H9 (cell line): ENCODE measurements around the gene ITCH. TPM values are rescaled to one million over a fixed set of nuclear protein-coding genes. Genes with fewer than 3 reads are reported as not detected.
"Not testable (repeated sequence)": the region's sequence is repeated elsewhere in the genome, so short reads cannot be mapped to it uniquely, and the experiment has no call there.

Experiments
- DNase-seq: peaks from one replicate; pipeline ENCODE4 v3.0.0-alpha.2; 2017
- H2AFZ ChIP-seq: one replicate; pipeline ENCODE4 v1.6.1; 2013; ENCODE audit warnings: mild to moderate bottlenecking, low read length, control low read depth, moderate library complexity
- H2AK5ac ChIP-seq: 2 replicates; pipeline ENCODE4 v1.6.1; 2013; ENCODE audit warnings: low read length, control low read depth, mixed read lengths; ENCODE audit not compliant: insufficient read length
- H2BK120ac ChIP-seq: one replicate; pipeline ENCODE4 v1.6.1; 2013; ENCODE audit warnings: low read depth, mild to moderate bottlenecking, low read length, control low read depth, inconsistent platforms; ENCODE audit not compliant: poor library complexity, severe bottlenecking
- H2BK12ac ChIP-seq: 2 replicates; pipeline ENCODE4 v1.6.1; 2013; ENCODE audit warnings: low read length, control low read depth, mixed read lengths, low read depth; ENCODE audit not compliant: insufficient read length
- H2BK15ac ChIP-seq: 2 replicates; pipeline ENCODE4 v1.6.1; 2013; ENCODE audit warnings: low read depth, low read length, control low read depth
- H2BK20ac ChIP-seq: one replicate; pipeline ENCODE4 v1.6.1; 2013; ENCODE audit warnings: low read depth, mild to moderate bottlenecking, low read length, control low read depth, inconsistent platforms; ENCODE audit not compliant: poor library complexity, severe bottlenecking
- H2BK5ac ChIP-seq: 2 replicates; pipeline ENCODE4 v1.6.1; 2013; ENCODE audit warnings: low read length, control low read depth, mixed read lengths; ENCODE audit not compliant: insufficient read length
- H3K14ac ChIP-seq: 2 replicates; pipeline ENCODE4 v1.6.1; 2013; ENCODE audit warnings: low read length, control low read depth; ENCODE audit not compliant: insufficient read depth
- H3K18ac ChIP-seq: 2 replicates; pipeline ENCODE4 v1.6.1; 2013; ENCODE audit warnings: low read depth, mild to moderate bottlenecking, mixed read lengths, low read length, control low read depth; ENCODE audit not compliant: insufficient read length
- H3K23ac ChIP-seq: 2 replicates; pipeline ENCODE4 v1.6.1; 2013; ENCODE audit warnings: low read length, control low read depth, mixed read lengths, low read depth; ENCODE audit not compliant: insufficient read length
- H3K23me2 ChIP-seq: 2 replicates; pipeline ENCODE4 v1.6.1; 2013; ENCODE audit warnings: low read depth, mild to moderate bottlenecking, mixed read lengths, low read length, control low read depth; ENCODE audit not compliant: insufficient read length, poor library complexity, severe bottlenecking
- H3K27ac ChIP-seq: 2 replicates; pipeline ENCODE4 v1.5.1; 2013; ENCODE audit warnings: low read length, control low read depth, mixed read lengths, low read depth; ENCODE audit not compliant: insufficient read length
- H3K27me3 ChIP-seq: 2 replicates; pipeline ENCODE4 v1.6.1; 2013; ENCODE audit warnings: low read length, control low read depth, inconsistent platforms; ENCODE audit not compliant: insufficient read depth
- H3K4ac ChIP-seq: 2 replicates; pipeline ENCODE4 v1.6.1; 2013; ENCODE audit warnings: low read depth, mild to moderate bottlenecking, control low read depth, inconsistent platforms, low read length, moderate library complexity
- H3K4me1 ChIP-seq: 2 replicates; pipeline ENCODE4 v1.6.1; 2013; ENCODE audit warnings: low read length, control low read depth, inconsistent platforms; ENCODE audit not compliant: insufficient read depth
- H3K4me2 ChIP-seq: 2 replicates; pipeline ENCODE4 v1.6.1; 2013; ENCODE audit warnings: low read length, control low read depth, mixed read lengths; ENCODE audit not compliant: insufficient read length, insufficient read depth
- H3K56ac ChIP-seq: 2 replicates; pipeline ENCODE4 v1.6.1; 2013; ENCODE audit warnings: low read depth, mild to moderate bottlenecking, mixed read lengths, low read length, control low read depth; ENCODE audit not compliant: insufficient read length
- H3K79me1 ChIP-seq: 2 replicates; pipeline ENCODE4 v1.6.1; 2013; ENCODE audit warnings: low read depth, mild to moderate bottlenecking, moderate library complexity, low read length, control low read depth, inconsistent platforms; ENCODE audit not compliant: insufficient read depth, poor library complexity, severe bottlenecking
- H3K79me2 ChIP-seq: 2 replicates; pipeline ENCODE4 v1.6.1; 2013; ENCODE audit warnings: low read length, control low read depth, inconsistent platforms; ENCODE audit not compliant: insufficient read depth
- H3K9ac ChIP-seq: 2 replicates; pipeline ENCODE4 v1.6.1; 2013; ENCODE audit warnings: low read length, control low read depth, mixed read lengths; ENCODE audit not compliant: insufficient read length; ENCODE audit errors: extremely low read depth
- H3K9me3 ChIP-seq: one replicate; pipeline ENCODE4 v1.6.1; 2013; ENCODE audit warnings: low read depth, low read length, inconsistent platforms; ENCODE audit not compliant: control insufficient read depth
- H3T11ph ChIP-seq: one replicate; pipeline ENCODE4 v1.6.1; 2013; ENCODE audit warnings: mild to moderate bottlenecking, low read length, control low read depth, inconsistent platforms
- H4K20me1 ChIP-seq: one replicate; pipeline ENCODE4 v1.6.1; 2013; ENCODE audit not compliant: control insufficient read depth, insufficient read length, insufficient read depth
- H4K5ac ChIP-seq: 2 replicates; pipeline ENCODE4 v1.6.1; 2013; ENCODE audit warnings: low read depth, mild to moderate bottlenecking, mixed read lengths, low read length, control low read depth; ENCODE audit not compliant: insufficient read length
- H4K8ac ChIP-seq: replicated peaks from 2 replicates; pipeline ENCODE4 v1.6.1; 2013; ENCODE audit warnings: low read length, control low read depth, mixed read lengths, low read depth; ENCODE audit not compliant: insufficient read length
- H4K91ac ChIP-seq: 2 replicates; pipeline ENCODE4 v1.6.1; 2013; ENCODE audit warnings: low read depth, mild to moderate bottlenecking, moderate library complexity, mixed read lengths, low read length, control low read depth; ENCODE audit not compliant: insufficient read length
- H3K27ac Mint-ChIP-seq, 3 experiments: 2 replicates in 2 of 3; 3 replicates in 1 of 3; pipeline ENCODE4 v1.8.0; 2020 to 2021; ENCODE audit warnings: mixed read lengths in 3 of 3, mild to moderate bottlenecking in 1 of 3, moderate library complexity in 1 of 3
- H3K27me3 Mint-ChIP-seq: 2 replicates; pipeline ENCODE4 v1.8.0; 2021; ENCODE audit warnings: low read depth, mild to moderate bottlenecking, moderate library complexity, mixed read lengths
- H3K36me3 Mint-ChIP-seq, 3 experiments: 2 replicates in 2 of 3; 3 replicates in 1 of 3; pipeline ENCODE4 v1.8.0; 2020 to 2021; ENCODE audit warnings: low read depth in 3 of 3, mixed read lengths in 3 of 3; ENCODE audit not compliant: insufficient read depth in 1 of 3
- H3K4me1 Mint-ChIP-seq, 2 experiments: 2 replicates each; pipeline ENCODE4 v1.8.0; 2020; ENCODE audit warnings: mixed read lengths in 2 of 2
- H3K4me3 Mint-ChIP-seq, 2 experiments: 2 replicates in 1 of 2; 3 replicates in 1 of 2; pipeline ENCODE4 v1.8.0; 2020 to 2021; ENCODE audit warnings: mild to moderate bottlenecking in 2 of 2, mixed read lengths in 2 of 2, moderate library complexity in 1 of 2
- H3K9me3 Mint-ChIP-seq, 2 experiments: 2 replicates in 1 of 2; 3 replicates in 1 of 2; pipeline ENCODE4 v1.8.0; 2020; ENCODE audit warnings: mild to moderate bottlenecking in 2 of 2, mixed read lengths in 2 of 2, moderate library complexity in 1 of 2
- WGBS: extraction: QIAGEN DNeasy Blood & Tissue Kit; methylation state at CpG from one replicate; pipeline ENCODE4 v1.1.7; 2013; ENCODE audit warnings: missing lambda C conversion rate, low lambda C conversion rate, mixed read lengths; ENCODE audit not compliant: insufficient read length; ENCODE audit errors: extremely low coverage; 5-methylcytosine and 5-hydroxymethylcytosine counted together
- total RNA-seq: library from RNA; stranded (reverse); gene quantifications from 2 replicates; pipeline ENCODE4 v1.2.1, GENCODE V29; 2021
- TF ChIP-seq, protein P1 (sequence below): fragments of 200-600 bp; sonication (generic); conservative IDR thresholded peaks from 3 replicates; pipeline ENCODE4 v1.8.0; 2021; ENCODE audit warnings: antibody characterized with exemption, mild to moderate bottlenecking

Gene ITCH
- total RNA-seq, 1 experiment from 2014 or later, result 55.9 TPM

GRCh38 chr20:34367155-34367554, 4.1 kb downstream of the ITCH start:
- no peaks in the 10 kb centered on the region for H4K20me1 ChIP-seq
- Mint-ChIP-seq H3K27me3 (peaks cover 1% of the 10 kb centered on the region; the same call in 1 of the 2 replicates), H3K4me1 (peaks cover 22 to 23% of the 10 kb centered on the region in 2 experiments)

GRCh38 chr20:34367911-34368310, 4.8 kb downstream of the ITCH start:
- H3K23me2 ChIP-seq, H3K23ac ChIP-seq, H3K27me3 Mint-ChIP-seq, H3K9ac ChIP-seq, H3K27ac ChIP-seq, H3K79me1 ChIP-seq, H2BK5ac ChIP-seq, H4K8ac ChIP-seq, H3K18ac ChIP-seq, H4K91ac ChIP-seq, H3K4me2 ChIP-seq, H3K4me1 ChIP-seq, H3K4ac ChIP-seq, H3T11ph ChIP-seq, H2AK5ac ChIP-seq, H3K4me3 Mint-ChIP-seq, H3K14ac ChIP-seq, H2AFZ ChIP-seq, H3K9me3 Mint-ChIP-seq, H4K5ac ChIP-seq, H2BK12ac ChIP-seq, H2BK15ac ChIP-seq, H2BK120ac ChIP-seq, DNase-seq, H3K56ac ChIP-seq, H2BK20ac ChIP-seq, H4K20me1 ChIP-seq, H3K9me3 ChIP-seq, H3K27me3 ChIP-seq: not testable (repeated sequence)
- peak overlapping the region in 2 of 3 experiments; percentile 18 to 30; a peak in 4 of 7 replicates for H3K27ac Mint-ChIP-seq
- no CpG with 5 or more reads among the region's 9 CpGs for WGBS
- peaks cover 15 to 16% of the 10 kb centered on the region in 2 experiments for H3K4me1 Mint-ChIP-seq
- H3K79me2 ChIP-seq, result peaks cover 19% of the 10 kb centered on the region; the same call in 1 of the 2 replicates
- H3K36me3 Mint-ChIP-seq, result peaks cover 33 to 50% (median 38%) of the 10 kb centered on the region in 3 experiments

More at GRCh38 chr20:34367155-34367554, 4.1 kb downstream of the ITCH start:
- Histone ChIP-seq H3K56ac (no peak overlapping the region), H3K23ac (no peak overlapping the region), H3K79me1 (peaks cover 8% of the 10 kb centered on the region), H3K4me2 (no peak overlapping the region), H2BK15ac (no peak overlapping the region), H2AK5ac (no peak overlapping the region), H3K9ac (no peak overlapping the region), H3K14ac (no peak overlapping the region), H2BK12ac (no peak overlapping the region), H3K4me1 (peaks cover 3% of the 10 kb centered on the region; the same call in 1 of the 2 replicates), H3K27me3 (no peaks in the 10 kb centered on the region), H2BK20ac (no peak overlapping the region), H3K9me3 (no peaks in the 10 kb centered on the region), H3K18ac (no peak overlapping the region), H3K4ac (no peak overlapping the region), H2BK120ac (no peak overlapping the region), H4K8ac (no peak overlapping the region), H3K27ac (no peak overlapping the region), H4K5ac (no peak overlapping the region), H4K91ac (no peak overlapping the region), H3K79me2 (peaks cover 19% of the 10 kb centered on the region; the same call in 1 of the 2 replicates), H2BK5ac (no peak overlapping the region), H2AFZ (no peak overlapping the region), H3K23me2 (peaks cover 6% of the 10 kb centered on the region), H3T11ph (no peak overlapping the region)
- no CpG with 5 or more reads among the region's 5 CpGs for WGBS
- H3K4me3 Mint-ChIP-seq, result no peak overlapping the region
- peak overlapping the region; percentile 17 to 31 (median 18); a peak in 2 of 7 replicates for H3K27ac Mint-ChIP-seq
- TF ChIP-seq, protein P1, sequence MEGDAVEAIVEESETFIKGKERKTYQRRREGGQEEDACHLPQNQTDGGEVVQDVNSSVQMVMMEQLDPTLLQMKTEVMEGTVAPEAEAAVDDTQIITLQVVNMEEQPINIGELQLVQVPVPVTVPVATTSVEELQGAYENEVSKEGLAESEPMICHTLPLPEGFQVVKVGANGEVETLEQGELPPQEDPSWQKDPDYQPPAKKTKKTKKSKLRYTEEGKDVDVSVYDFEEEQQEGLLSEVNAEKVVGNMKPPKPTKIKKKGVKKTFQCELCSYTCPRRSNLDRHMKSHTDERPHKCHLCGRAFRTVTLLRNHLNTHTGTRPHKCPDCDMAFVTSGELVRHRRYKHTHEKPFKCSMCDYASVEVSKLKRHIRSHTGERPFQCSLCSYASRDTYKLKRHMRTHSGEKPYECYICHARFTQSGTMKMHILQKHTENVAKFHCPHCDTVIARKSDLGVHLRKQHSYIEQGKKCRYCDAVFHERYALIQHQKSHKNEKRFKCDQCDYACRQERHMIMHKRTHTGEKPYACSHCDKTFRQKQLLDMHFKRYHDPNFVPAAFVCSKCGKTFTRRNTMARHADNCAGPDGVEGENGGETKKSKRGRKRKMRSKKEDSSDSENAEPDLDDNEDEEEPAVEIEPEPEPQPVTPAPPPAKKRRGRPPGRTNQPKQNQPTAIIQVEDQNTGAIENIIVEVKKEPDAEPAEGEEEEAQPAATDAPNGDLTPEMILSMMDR, result no peak
- H3K9me3 Mint-ChIP-seq, result no peaks in the 10 kb centered on the region; a peak in 2 of 5 replicates
- no peak for DNase-seq
- H3K36me3 Mint-ChIP-seq, result peaks cover 31 to 44% (median 38%) of the 10 kb centered on the region in 3 experiments
